ENCODE measurements around the gene ONECUT2.

- no peak for TF ChIP-seq EP300 (IDR thresholded peaks at IDR 0.05)
- TF ChIP-seq CTCF (IDR thresholded peaks at IDR 0.05) = no peak
Measured at GRCh38 chr18:57469884-57470283, 34.7 kb downstream of the ONECUT2 start.
